ENCODE measurements around the gene GABRG3.

GABRG3 gene

GRCh38 chr15:27481768-27482167 lies 510.8 kb downstream of the GABRG3 start:
- DNase-seq = no peak

DNA sequence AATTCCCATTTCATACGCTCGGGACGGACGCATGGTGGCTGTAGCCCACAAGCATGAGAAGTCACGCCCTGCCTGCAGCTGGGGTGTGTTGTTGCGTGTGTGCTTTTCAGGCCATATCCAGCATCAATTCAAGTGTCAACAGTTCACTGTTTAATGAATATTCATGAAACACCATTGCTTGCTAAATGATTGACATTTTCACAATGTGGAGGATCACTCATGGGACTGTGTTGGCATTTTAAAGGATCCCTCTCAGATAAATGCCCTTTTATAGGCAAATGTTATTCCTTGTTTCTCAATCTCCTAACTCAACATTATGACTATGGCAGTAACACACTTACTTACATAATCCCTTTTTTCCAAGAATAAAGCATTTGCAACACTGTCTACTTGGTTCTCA lies 511.3 kb downstream of the GABRG3 start:
- DNase-seq = no peak

- DNase-seq = no peak
Observed at GRCh38 chr15:27483124-27483523, 512.1 kb downstream of the GABRG3 start.

GRCh38 chr15:27485265-27485664 lies 514.3 kb downstream of the GABRG3 start:
- DNase-seq = no peak

GRCh38 chr15:27486051-27486450 lies 515.1 kb downstream of the GABRG3 start:
- DNase-seq = no peak

- DNase-seq = no peak
Observed at GRCh38 chr15:27486683-27487647, 516.0 kb downstream of the GABRG3 start.

GRCh38 chr15:27487846-27488245 lies 516.9 kb downstream of the GABRG3 start:
- no peak for DNase-seq

DNA sequence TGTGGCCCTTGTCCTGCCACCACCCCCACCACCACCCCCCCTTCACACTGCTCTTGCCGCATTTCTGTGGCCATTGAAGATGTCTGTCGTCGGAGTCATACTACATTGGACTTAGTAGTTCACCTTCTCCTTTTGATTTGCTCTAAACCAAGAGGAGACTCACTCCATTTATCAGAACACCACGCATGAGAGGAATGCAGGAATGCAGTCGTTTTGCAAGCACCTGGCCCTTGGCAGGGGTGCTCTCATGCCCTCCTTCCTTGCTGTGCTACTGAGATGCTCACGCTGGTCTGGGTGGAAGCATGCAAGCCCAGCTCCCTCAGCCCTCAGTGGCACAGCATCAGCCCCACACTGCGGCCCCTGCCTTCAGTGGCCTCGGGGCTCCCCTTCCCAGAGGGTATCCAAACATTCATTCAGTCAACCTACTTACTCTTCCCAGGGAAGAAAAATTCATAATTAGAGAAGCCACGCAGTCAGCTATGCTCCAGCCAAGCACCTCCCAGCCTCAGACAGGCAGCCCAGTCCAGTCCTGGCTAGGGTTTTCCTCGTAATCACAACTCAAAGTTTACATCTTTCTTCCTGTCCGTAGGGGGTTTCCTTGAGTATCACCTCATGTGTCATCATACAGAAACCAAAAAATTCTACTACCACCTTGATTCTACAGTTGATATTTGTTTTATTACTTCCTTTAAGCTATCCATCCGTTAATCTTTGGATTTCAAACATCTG lies 520.0 kb downstream of the GABRG3 start:
- no peak for DNase-seq

DNA sequence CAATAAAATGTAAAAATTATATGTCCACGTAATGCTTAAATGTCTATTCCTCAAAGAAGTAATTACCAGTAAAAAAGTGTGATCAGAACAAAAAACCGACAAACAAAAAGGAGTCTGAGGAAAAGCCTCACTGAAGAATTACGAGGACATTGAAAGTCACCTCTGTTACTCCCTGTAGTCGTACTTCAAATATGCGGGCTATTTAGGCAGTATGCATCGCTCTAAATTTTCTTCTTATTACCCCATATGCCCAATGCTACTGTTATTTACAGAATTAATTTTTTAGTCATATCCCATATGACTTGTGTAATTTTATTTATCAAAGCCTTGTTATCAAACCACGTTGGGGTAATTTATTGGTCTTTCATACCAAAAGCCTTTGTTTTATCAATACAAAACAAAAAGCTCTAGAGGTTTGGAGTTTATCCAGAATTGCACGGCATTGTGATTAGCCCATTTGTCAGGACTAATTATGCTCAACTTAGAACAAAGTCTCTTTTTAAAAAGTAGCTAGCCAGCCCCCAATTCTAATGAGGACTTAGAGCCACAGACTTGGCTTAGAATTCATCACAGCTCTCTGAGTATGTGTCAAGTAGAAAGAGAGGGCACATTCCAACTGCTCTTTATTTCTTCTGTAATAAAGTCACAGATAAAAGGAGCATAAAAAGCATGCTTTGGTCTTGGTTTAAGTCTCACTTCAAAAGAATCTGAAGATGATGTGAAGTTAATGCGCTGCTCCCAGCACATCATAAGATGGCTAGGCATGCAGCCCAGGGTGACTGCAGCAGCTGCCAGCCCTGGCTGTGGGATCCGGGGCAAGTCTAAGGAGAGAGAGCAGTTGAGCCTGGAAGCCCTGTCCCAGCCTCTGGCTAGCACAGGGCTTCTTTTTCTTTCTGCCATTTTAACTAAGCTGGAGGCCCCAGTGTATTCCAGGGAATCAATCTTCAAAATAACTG lies 521.0 kb downstream of the GABRG3 start:
- no peak for DNase-seq

- no peak for DNase-seq
Observed at GRCh38 chr15:27495963-27496459, 525.0 kb downstream of the GABRG3 start.

DNA sequence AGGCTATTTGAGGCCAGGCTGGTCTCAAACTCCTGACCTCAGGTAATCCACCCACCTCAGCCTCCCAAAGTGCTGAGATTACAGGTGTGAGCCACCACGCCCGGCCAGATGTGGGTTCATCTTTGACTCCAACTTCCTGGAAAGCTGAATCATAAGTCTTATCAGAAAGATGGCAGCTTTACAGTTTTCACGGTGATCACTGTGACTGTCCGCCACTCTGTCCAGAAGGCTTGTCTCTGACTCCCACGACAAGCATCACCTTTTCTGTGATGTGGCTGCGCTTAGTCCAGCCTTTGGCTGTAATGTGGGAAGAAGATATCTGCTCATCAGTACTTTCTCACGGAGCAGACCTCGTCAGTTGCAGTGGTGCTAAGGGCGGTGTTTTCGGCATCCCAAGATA lies 527.7 kb downstream of the GABRG3 start:
- DNase-seq = no peak

DNA sequence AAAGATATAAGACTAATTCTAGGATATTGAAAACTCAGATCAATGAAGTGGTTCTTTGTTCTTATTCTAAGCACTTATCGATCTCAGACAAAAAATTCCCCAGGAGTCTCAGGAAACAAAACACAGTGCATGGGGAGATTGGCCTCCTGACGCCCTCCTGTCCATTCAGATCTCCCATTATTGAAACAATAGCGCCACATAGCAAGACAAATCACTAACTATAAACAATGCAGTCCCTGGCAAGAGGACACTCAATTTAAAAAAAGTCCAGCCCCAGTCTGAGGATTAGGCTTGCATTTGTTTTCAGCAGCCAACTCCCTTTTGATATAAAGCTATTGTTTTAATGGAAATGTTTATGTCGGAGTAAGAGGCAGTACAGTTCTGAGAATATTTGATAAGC lies 528.2 kb downstream of the GABRG3 start:
- no peak for DNase-seq

DNA sequence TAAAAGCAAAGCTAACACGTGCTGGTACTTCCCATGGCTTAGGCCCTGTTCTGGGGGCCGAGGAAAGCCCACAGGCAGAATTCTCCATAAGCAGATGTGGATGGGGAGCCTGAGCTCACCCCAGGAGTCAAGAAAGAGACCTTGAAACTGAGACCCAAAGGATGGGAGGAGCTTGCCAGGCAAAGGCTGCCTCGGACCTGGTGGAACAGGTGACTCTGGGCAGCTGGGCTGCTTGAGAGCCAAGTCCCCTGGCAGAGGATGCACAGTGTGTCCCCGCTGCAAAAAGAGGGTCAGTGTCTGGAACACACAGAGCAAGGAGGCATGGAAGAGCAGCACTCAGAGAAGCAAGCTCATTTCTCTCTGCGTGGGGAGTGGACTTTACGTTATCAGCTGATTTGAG lies 528.7 kb downstream of the GABRG3 start:
- no peak for DNase-seq

DNA sequence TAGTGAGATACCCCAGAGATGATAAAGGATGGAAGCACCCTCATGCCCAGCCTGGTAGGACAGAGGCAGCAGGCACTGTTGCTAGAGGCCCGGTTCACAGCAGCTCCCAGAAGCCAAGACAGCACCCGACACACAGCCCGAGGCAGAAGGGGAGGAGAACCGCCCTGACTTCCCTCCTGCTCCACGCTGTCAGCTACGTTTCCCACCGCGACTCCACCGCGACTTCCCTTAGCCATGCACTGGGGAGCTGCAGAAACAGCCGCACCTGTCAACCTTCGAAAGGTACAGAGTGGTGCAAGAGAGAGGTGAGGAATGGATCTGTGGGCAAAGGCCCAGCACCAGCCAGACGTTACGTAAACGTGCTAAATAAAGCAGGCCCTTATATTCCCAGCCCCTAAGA lies 529.2 kb downstream of the GABRG3 start:
- no peak for DNase-seq

DNA sequence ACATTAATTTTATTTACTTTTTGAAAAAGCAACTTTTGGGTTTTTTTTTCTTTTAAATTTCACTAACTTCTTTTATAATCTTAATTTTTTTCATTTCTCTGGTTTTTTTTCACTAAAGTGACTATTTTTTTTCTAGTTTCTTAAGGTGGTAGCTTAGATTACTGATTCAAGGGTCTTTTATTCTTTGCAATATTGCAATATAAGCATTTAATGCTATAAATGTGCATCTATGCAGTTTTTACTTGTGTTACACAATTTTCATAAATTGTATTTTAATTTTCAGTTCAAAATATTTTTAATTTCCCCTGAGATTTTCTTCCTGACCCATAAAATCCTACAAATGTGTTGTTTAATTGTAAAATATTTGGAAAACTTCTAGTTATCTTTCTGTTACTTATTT lies 535.8 kb downstream of the GABRG3 start:
- DNase-seq = no peak

GRCh38 chr15:27509014-27509413 lies 538.0 kb downstream of the GABRG3 start:
- DNase-seq = no peak

- DNase-seq = no peak
Observed at GRCh38 chr15:27512281-27513001, 541.5 kb downstream of the GABRG3 start.

DNA sequence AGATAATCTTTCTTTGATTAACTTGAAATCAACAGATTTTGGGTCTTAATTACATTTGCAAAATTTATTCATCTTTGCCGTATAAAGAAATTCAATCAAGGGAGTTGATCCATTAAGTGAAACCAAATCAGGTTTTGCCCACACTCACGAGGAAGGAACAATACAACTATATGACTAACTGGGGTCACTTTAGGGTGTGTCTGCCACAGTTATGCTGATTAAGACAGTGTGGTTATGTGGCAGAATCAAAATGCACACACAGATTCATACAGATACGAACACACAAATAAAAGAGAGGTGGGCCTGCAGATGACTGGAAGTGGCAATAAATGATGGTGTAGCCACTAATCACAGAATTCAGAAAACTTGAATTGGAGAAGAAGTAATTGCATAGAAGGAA lies 543.5 kb downstream of the GABRG3 start:
- DNase-seq = no peak

- no peak for DNase-seq
Observed at GRCh38 chr15:27527490-27528067, 556.6 kb downstream of the GABRG3 start.

GRCh38 chr15:27529399-27529798 lies 558.4 kb downstream of the GABRG3 start:
- no peak for DNase-seq

- no peak for DNase-seq
Observed at GRCh38 chr15:27530994-27531393, 560.0 kb downstream of the GABRG3 start.

- no peak for DNase-seq
Observed at GRCh38 chr15:27532358-27532757, 561.4 kb downstream of the GABRG3 start.

All from activated gamma-delta T cell treated with Interleukin-2 at 50 U/mL for 16 hours (primary cell).